Transverse colon (tissue), 3 donors: ENCODE results near the gene MGAT4A.

Experiments used
- EP300 ChIP-seq: sonication (generic); formaldehyde crosslinking; IDR thresholded peaks from one replicate; pipeline ENCODE4 v1.6.1; 2017; ENCODE audit warnings: antibody characterized with exemption, low read depth
- POLR2A ChIP-seq: fragments of 450-650 bp; IDR thresholded peaks from one replicate; pipeline ENCODE4 v1.6.1; 2016; ENCODE audit warnings: antibody characterized with exemption, mild to moderate bottlenecking, moderate library complexity
- TF ChIP-seq, protein P1 (sequence below), 5 experiments: fragments of 200-600 bp in 3 of 5; fragments of 450-650 bp in 2 of 5; sonication (generic) in 3 of 5; IDR thresholded peaks; 1 replicate in 2 of 5; 2 replicates in 3 of 5; pipeline ENCODE4 v1.5.1; 2016 to 2017; ENCODE audit warnings: antibody characterized with exemption in 5 of 5, inconsistent platforms in 3 of 5, mild to moderate bottlenecking in 2 of 5, moderate library complexity in 1 of 5

DNA sequence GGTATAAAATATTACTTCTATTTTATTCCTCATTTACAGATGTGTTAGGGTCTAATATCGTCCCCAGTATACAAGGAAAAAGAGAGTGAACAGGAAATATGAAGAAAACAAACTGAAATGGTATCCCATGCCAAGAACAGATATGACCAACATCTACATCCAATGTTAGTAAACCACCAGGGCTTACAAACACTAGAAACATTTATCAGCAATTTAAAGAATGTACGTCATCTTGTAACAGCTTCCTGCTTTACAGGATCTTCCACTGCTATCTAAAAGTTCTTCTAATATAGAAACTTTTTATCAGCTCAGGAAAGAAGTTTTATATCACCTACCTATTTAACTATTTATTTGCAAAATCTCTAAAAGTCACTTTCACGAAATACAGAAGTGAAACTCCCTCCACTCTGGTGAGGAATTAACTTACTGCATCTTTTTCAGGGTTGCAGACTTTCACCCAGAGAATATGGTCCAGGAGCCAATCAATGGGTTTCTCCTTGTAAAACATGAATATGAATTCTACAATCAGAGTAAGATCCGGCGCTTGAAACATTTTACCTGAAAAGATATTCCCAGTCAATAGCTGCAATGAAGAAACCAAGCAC lies 87.3 kb downstream of the MGAT4A start:
- TF ChIP-seq, protein P1, sequence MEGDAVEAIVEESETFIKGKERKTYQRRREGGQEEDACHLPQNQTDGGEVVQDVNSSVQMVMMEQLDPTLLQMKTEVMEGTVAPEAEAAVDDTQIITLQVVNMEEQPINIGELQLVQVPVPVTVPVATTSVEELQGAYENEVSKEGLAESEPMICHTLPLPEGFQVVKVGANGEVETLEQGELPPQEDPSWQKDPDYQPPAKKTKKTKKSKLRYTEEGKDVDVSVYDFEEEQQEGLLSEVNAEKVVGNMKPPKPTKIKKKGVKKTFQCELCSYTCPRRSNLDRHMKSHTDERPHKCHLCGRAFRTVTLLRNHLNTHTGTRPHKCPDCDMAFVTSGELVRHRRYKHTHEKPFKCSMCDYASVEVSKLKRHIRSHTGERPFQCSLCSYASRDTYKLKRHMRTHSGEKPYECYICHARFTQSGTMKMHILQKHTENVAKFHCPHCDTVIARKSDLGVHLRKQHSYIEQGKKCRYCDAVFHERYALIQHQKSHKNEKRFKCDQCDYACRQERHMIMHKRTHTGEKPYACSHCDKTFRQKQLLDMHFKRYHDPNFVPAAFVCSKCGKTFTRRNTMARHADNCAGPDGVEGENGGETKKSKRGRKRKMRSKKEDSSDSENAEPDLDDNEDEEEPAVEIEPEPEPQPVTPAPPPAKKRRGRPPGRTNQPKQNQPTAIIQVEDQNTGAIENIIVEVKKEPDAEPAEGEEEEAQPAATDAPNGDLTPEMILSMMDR (IDR thresholded peaks at IDR 0.05), result no peak
- TF ChIP-seq POLR2A (no peak), EP300 (no peak)
